Stimulated activated CD4-positive, alpha-beta T cell treated with anti-CD3 and anti-CD28 coated beads, TNF-alpha, amount 100 ng/mL, for 48 hours (primary cell): Measurements from ENCODE around the gene MPEG1.

Experiments
- DNase-seq, 3 donors: peaks; one replicate each; pipeline ENCODE4 v3.0.0-alpha.2; 2020; ENCODE audit warnings: low read depth in 3 of 3

The MPEG1 gene

DNA sequence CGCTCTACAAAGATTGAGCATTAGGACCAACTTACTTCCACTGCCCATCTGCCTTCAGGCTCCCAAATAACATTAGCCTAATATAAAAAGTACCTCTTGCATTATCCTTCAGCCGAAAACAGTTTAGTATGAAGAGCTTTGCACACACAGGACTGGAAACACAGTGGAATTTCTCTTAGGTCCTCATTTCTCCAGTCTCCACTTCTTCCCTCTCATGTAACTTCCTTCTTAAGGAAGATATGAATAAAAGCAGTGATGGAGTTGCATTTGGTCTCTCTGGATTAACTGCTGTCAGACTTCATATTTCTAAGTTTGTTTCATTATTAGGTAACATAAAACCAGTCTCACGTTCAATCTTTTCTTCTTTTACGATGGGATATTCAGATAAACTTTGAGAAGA is 5.6 kb upstream of the MPEG1 start:
- DNase-seq = no peak

DNA sequence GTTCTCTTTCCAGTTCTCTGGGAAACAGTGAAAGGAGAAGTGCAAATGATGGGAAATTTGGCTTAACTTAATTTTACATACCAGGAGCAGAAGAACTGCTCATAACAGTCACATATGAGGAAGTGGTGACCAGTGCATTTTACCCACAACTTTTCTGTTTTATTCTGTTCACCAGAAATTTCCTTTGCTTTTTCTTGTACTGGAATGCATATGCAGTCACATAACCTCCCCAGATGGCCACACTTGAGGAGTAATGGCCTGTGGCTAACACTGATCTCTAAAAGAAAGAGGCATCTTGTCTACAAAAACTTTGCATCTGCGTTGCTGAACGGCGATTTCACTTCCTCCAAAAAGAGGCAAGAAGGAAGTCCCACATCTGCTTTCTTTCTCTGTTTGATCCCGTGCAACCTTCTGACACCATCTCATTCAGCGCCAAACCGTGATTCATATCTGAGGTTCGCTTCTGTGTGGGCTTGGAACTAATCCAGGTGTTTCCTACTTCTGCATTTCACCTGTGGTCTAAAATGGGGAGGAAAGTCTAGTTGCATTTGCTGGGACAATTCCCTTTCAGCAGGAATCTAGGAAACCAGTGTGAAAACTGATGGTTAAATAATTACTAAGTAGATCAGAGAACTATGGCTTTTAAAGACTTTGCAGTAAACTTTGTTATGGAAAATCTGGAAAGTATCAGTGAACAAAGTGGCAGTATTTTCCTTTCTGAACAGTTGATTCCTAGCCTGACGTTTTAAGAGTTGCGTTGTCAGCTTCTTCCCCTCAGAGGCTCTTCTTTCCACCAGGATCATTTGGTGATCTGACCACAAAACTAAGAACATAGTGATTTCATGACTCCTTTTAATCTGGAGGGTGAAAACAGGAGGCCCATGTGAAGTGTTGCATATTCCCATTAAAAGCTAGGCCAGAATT is 4.2 kb upstream of the MPEG1 start:
- no peak for DNase-seq

DNA sequence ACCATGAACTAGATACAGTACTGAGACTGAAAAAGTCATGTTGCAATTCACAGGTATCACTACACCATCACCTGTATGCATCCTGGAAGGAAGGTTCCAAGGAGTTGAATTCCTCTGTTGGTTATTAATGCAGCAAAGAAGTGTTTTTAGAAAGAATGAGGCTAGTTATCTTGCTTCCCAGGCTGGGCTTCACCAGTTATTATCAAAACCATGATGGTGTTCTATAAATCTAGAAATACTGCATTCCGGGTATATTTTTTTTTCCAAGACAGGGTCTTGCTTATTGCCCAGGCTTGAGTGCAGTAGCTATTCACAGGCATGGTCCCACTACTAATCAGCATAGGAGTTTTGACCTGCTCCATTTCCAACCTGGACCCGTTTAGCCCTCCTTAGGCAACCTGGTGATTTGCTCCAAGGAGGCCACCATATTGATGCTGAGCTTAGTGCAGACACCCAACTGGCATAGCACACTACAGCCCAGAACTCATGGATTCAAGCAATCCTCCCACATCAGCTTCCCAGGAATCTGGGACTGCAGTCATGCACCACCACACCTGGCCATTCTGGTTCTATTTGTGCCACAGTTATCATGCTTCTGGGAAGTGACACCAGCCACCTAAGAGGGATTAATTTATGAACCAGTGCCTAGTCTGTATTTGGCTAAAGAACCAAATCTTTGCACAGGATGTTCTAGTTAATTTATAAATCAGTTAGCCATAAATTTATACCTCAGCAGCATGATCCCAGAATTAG is 1.6 kb upstream of the MPEG1 start:
- no peak for DNase-seq

DNA sequence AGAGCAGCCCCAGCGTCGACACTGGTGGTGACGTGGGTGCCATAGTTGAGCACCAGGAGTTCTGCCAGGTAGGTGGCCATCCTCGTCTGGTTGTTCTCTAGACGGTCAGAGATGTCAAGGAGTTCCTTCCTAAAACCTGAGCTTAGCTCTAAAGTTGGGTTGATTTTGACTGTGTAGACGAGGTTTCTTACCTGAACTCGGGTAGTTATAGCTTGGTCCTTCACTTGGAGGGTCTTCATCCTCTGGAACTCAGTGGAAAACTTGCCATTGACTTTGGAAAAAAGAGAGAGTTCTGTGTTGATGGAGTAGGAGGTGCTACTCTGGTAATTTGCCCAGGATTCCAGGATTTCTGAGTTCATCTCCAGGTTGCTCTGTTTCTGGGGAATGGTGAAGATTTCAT is 505 bp downstream of the MPEG1 start:
- DNase-seq = no peak

DNA sequence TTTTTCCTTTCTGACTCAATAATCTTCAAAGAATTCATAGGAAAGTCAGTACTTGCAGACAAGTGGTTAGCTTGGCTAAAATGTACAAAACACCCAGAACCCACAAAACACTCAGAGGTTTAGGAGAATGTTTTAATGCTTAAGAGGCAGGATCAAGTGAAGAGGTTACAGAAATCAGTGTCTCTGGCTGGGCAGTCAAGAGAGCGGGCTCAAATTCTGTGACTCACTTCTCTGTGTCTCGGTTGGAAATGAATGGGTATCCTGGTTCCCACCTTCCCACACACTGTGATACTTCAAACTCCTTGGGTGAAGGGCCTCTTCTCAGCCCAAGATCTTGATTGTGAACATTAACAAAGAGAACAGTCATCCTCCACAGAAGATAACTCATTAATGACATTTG is 3.8 kb downstream of the MPEG1 start:
- DNase-seq = peak in 1 of 3 donors; percentile 25

DNA sequence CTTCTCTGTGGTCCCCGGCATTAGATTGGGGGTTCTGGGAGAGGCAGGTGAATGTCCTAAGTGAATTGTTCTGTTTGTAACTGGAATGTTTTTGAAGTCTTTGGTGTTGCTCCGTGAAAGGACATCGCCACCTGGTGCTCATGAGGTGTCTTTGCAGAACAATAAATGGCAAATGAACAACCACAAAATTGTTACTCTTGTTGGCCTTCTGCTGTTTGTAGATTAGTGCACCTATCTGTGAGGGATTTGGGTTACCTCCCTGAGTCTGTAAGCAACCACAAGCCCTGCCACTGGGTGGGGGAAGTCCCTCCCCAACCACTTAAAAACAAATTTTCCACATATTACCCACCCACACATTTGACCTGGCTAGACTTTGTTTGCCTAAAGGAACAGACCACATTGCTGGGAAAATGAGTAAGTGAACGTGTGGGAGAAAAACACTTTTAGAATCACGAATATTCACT is 4.7 kb downstream of the MPEG1 start:
- DNase-seq = peak in 2 of 3 donors; percentile 21 to 36

DNA sequence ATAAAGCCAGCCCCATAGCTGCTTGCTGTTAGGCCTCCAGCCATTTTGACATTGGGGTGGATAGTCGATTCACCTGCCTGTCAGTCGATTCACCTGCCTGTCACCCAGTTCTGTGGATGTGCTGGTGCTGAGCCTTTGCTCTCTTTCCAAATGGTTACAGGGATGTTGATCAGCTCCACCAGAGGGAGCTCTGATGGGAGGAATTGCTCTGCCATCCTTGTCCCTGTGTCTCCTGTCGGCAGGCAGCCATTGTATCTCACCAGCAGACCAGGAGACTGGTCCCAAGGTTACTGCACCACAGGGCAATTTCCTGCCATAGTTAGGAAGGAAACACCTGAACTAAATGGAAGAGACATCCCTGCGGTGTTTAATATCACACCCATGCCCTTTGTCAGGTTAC is 6.1 kb downstream of the MPEG1 start:
- no peak for DNase-seq

DNA sequence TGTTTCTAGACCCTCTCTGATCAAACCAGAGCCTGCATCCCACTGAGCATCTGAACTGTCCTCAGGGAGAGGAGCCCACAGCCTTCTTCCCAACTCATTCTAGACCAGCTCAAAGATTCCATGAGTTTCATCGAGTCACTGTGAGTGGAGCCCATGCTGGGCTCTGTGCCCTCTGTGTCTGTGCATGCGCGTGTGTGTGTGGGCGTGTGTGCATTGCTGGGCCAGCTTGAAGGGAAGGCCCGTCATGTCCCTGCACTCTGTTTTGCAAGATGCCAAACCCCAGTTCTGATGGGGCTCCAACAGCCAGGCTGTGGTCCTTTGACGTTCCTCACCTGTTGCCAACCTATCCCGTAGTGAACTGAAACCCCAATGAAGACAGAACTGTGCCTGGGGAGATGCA is 7.1 kb downstream of the MPEG1 start:
- DNase-seq = no peak

DNA sequence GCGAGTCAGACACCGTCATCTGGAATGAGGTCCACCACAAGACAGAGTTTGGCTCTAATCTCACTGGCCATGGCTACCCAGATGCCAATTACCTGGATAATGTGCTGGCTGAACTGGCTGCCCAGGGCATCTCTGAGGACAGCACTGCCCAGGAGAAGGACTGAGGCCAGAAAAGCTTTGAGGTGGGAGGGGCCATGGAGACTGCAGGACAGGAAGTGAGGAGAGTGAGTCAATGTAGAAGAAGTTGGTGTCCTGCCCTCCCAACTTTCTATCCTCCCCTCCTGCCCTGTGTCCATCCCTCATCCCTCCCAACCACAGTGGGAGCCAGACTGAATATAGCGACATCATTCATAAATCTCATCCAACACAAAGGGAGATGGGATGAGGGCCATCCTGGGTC is 8.0 kb downstream of the MPEG1 start:
- DNase-seq = no peak

DNA sequence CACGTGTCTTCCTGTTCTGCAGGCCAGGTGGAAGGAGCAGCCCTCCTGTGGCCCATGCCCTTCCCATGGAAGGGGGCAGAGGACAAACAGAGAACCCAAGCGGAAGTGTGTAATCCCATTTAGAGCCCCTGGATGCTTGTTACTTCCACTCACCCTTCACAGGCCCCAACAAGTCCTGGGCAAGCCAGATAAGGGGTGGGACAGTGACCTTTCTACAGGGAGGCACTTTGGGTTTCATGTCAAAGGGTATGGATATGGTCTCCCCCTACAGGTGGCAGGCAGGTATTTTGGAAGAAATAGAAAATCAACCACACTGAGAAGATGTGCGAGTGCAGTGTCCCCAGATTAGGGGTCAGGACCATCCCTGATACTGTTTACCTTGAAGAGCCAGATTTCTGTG is 11.4 kb downstream of the MPEG1 start:
- DNase-seq = no peak

DNA sequence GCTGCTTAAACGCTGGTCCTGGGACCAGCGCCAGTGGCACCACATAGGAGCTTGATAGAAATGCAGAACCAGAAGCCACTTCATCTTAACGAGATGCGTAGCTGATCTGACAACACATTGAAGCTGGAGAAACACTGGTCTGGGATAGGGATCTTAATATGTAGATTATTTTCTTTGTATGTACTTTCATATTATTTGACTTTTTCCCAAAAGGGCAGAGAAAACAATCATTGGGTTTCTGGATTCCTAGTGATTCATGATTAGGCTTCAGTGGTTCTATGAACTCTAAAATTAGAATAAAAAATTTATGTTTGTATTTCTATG is 12.3 kb downstream of the MPEG1 start:
- no peak for DNase-seq

DNA sequence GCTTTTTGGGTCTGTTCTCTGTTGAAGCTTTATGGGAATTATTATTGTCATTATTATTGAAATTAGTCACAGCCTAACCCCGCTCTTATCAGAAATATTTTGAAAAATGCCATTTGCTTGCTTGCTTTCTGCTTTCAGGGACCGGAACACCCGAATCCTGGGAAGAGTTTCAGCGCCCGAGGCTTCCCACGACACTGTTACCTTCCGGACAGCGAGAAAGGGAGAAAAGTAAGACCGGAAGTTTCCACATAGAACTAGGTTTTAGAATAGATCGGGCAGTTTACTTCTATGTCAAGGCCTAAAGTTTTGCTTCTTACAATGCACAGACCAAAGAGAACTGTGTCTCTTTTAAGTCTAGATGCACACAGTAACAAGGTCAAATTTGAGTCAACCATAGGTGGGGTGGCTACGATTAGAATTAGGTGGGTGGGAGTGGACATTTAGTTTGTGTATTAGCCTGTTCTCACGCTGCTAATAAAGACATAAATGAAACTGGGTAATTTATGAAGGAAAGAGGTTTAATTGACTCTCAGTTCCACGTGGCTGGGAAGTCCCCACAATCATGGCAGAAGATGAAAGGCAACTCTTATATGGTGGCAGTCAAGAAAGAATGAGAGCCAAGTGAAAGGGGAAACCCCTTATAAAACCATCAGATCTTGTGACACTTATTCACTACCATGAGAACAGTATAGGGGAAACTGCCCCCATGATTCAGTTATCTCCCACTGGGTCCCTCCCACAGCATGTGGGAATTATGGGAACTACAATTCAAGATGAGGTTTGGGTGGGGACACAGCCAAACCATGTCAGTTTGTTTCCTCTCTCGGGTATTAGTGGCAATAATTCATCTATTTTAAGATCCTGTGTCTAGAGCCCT is 12.9 kb downstream of the MPEG1 start:
- DNase-seq = no peak

DNA sequence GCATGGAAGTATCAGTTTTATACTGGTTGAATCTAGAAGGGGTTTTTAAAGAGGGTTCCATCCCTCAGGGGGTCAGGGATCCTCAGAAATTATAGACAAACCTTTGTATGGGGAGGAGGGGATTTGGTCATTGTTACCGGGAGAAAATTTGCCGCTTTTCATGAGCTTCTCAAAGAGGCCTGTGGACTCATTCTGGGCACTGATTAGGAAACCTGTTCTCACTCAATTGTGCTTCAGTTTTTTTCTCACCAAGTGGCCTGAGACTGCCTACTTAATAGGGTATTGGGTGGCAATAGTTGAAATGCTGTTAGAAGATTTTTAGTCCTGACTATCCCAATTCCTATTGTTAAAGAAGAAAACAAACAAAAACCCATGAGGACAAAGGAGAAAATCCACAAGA is 14.0 kb downstream of the MPEG1 start:
- DNase-seq = no peak

DNA sequence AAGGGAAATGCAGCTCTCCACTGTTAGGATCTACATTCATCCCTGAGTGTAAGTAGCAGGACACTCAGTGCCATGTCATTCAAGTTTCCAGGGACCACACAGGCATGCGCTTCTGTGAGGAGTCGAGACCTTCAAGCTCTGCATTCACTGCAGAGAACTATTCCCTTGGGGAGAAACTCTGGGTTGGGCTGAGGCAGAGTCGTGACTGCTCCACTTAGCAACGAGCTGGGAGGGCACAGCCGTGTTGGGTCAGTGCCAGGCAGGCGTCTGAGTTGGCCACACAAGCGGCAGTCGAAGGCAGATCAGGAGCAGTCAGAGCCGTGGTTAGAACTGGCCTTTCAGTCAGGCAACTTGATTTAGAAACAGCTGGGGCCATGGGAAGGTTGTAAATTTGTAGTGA is 14.7 kb downstream of the MPEG1 start:
- no peak for DNase-seq

DNA sequence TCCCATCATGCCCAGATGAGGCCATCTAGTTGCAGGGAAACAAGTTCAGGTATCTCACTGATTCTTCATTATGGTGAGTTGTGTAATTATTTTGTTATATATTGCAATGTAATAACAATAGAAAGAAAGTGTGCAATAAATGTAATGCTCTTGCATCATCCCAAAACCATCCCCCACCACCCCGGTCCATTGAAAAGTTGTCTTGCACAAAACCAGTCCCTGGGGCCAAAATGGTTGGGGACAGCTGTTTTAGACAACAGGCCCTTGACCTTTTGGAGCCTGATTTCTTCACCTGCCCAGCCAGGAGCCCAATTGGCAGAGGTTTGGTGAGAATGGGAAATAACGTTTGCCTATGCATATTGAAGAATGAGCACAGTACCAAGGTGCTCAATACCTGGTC is 15.9 kb downstream of the MPEG1 start:
- DNase-seq = no peak

DNA sequence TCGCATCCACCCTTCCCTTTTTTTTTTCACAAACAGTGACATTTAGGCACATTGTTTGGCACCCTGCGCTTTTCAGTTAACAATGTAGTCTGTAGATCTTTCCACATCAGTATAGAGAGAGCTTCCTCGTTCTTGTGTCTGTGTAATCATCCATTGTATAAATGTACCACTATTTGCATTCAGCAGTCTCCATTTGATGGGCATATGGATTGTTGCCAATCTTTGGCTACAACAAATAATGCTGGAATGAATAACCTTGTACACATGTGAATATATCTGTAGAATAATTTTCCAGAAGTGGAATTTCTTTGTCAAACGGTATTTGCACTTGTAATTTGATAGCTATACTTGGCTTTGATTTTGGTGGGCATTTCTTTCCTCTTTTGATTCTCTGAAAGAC is 17.1 kb downstream of the MPEG1 start:
- DNase-seq = no peak

DNA sequence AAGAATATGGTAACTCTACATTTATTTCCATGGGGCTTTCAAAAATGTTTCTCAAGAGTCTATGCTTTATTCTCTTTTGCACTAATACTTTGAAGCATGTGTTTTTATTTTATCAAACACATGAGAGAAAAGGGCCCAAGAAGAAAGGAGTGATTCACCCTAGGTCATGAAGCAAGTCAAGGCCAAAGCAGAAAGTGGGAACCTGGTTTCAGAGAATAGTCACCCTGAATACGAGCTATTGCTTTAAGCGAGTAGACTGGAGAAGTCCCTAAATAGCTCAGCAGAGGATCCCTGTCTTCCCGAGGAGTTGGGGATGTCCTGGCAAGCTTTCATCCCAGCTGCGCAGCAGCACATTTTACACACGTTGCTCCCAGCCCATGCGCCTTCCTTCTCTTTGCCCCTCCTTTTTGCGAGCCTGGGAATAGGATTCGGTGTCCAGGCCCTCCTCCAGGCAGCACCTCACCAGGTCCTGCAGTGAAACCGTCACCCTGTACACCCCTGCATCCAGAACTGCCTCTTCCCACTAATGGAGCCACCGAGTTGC is 19.1 kb downstream of the MPEG1 start:
- no peak for DNase-seq

DNA sequence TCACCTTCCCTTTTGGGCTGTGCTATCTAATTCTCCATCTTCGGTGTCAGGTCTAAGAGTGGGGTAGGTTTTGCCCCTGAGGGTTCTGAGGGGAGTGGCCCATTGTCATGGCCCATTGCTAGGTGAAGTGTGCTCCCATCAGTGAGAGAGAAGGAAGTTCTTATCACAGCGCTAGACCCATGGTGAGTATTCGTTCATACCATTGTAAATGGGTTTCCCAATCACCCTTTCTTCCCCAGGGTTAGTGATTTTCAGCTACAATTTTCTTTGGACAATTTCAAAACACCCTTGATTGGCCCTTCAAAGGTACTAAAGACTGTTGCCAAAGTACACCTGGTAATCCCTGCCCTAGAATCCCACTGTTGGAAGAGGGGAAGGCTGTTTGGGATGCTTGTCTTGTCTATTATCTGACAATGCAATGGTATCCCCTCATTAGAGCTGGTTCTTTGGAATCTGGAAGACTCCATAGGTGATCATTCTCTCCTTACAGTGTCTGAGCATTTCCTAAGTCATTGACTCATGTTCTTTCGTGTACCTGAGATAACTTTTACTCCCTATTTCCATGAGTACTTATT is 20.2 kb downstream of the MPEG1 start:
- no peak for DNase-seq

DNA sequence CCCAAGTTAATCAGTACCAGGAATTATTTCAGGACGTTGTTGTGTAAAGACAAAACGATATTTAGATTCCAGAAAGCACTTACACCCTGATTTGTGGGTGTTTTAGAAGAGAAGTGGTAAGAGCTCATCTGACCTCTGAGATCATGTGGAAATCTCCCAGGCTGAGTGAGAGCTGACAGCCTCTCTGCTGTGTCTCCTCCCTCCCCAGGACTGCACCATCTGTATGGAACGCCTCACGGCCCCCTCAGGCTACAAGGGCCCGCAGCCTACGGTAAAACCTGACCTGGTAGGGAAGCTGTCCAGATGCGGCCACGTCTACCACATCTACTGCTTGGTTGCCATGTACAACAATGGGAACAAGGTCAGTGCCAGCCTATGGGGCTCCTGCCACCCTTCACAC is 20.8 kb downstream of the MPEG1 start:
- no peak for DNase-seq

DNA sequence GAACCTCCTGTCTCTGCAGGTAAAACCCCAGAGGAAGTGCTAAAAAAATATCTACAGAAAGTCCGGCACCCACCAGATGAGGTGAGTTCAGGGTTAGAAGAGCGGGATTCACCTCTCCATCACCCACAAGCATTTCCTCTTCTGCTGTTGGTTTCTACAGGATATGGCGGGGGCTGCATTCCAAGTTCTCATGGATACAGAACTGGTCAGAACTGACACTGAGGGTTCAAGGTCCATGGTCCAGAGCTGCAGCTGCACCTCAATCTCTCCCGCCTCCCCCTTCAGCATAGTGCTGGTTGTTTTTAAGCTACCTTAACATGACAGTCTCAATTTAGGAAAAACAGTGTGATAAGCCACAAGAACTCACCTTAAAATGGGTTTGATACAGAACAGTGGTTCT is 21.6 kb downstream of the MPEG1 start:
- DNase-seq = no peak

DNA sequence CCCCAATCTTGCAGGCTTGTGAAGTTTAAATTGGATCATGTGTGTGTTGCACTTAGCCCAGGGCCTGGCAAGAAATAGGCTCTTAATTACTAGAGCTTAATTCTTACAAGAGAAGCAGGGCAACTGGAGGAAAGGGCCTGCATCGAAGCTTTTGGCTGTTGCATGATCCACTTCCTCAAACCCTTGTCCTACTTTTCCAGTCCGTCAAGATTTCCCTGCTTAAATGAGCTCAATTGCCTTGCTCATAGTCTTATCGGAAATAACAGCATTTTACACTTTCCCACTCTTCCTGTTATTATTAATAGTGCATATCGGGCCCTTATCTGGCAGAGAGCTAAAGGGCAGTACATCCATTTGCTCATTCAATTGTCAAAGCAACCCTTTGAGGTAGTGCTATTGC is 22.7 kb downstream of the MPEG1 start:
- no peak for DNase-seq

DNA sequence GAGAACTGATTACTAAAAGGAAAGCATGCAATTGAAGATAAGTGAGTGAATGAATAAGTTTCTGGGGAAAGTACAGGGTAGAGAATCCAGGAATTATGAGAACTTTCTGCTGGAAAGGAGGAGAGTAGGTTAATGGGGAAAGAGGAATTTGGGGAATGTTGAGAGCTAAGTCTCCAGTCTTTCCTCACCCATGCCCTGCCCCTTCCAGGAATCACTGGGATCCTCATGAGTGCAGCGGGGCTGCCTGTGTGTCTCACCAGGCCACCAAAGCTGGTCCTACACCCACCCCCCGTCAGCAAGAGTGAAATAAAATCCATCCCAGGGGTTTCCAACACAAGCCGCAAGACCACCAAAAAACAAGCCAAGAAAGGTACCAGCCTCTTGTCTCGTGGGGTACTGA is 23.8 kb downstream of the MPEG1 start:
- no peak for DNase-seq
